NCI-H128 (cell line): ENCODE data around the gene CHST8.
"Not testable (repeated sequence)": the region's sequence is repeated elsewhere in the genome, so short reads cannot be mapped to it uniquely, and the experiment has no call there.

Experiments used
- DNase-seq: peaks from one replicate; lab custom pipeline; 2025; ENCODE audit not compliant: unreplicated experiment; lab: John Stamatoyannopoulos, UW

Gene CHST8

DNA sequence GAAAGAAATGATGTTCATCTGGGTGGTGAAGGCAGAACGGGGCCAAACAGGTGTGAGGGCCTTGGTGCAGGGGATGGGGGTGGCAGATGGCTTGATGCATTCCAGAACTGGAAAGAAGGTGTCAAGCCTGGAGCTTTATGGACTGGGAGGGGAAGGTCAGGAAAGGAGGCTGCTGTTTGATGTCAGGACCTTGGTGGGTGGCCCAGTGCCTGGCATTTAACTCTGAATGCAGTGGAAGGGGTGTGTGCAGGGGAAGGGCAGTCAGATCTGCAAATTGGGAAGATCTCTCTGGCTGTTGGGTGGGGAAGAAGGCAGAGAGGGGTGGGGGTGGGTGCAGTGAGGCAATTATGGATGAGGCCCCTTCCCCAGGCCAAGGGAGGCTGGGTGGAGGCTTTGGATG is 186.6 kb downstream of the CHST8 start:
- no peak for DNase-seq

DNA sequence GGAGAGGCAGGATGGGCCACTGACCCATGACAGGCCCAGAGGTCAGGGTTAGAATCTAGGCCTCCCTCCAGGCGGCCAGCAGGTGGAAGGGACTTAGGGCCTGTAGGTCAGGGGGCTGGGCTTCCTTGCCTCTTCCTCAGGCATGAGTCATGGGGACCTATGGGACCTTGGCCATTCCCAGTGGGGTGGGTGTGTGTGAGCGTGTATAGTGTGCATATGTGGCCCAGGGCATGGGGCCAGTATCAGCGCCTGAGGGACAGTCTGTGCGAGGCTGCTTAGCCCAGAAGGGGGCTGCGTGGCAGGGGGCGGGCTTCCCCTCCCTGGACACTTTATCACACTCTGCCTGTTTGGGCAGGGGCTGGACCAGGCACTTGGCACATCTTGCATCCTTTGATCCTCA is 188.2 kb downstream of the CHST8 start:
- DNase-seq, result no peak

DNA sequence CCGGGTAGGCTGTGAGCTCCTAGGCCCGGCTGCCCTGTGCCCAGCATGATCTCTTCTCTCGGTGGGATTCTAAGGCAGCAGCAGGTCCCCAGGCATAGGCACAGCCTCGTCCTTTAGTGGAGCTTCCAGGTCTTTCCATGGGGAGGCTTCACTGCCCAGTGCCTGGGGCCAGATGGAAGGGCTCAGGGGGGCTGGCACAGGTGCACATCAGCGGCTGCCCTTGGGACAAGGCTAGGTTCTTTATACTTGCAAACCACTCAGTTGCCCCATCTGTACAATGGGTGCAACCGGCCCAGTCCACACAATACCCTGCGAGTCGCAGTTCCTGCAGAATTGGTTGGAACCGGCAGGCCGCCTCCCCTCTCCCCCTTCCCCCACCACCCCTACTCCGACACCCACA is 189.1 kb downstream of the CHST8 start:
- no peak for DNase-seq

DNA sequence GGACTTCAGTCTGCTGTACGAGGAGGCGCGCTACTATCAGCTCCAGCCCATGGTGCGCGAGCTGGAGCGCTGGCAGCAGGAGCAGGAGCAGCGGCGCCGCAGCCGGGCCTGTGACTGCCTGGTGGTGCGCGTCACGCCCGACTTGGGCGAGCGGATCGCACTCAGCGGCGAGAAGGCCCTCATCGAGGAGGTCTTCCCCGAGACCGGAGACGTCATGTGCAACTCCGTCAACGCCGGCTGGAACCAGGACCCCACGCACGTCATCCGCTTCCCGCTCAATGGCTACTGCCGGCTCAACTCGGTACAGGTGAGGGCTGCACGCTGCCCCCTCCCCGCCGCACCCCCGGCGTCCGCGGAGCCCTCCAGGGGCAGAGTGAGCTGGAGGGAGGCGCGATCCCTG is 189.5 kb downstream of the CHST8 start:
- DNase-seq, result no peak

DNA sequence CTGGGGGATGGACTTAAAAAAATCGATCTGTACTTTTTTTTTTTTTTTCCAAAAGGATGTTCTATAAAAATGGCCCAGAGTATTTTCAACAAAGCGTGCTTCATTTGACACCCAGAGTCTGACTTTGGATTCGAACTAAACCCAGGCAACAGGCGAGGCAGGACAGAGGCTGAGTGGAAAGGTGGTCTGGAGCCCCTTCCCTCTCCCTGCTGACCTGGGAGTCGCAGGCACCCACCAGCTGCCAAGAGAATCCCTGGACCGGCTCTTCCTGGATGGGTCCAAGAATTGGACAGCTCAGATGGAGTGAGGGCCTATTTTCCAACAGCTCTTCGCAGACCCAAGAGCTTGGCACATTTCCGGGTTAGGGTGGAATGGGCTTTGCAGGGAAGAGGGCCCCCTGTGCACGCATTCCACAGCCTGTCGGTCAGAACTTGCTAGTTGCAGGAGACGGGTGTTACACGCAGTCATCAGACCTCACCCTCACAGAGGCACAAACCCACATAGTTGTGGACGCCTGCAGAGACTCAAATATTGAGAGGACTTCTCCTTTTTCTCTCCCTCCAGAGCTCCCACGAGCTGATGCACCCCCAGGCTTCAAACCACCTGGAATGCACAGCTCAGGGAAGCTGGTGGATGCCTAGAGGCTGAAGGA is 190.1 kb downstream of the CHST8 start:
- DNase-seq, result no peak

DNA sequence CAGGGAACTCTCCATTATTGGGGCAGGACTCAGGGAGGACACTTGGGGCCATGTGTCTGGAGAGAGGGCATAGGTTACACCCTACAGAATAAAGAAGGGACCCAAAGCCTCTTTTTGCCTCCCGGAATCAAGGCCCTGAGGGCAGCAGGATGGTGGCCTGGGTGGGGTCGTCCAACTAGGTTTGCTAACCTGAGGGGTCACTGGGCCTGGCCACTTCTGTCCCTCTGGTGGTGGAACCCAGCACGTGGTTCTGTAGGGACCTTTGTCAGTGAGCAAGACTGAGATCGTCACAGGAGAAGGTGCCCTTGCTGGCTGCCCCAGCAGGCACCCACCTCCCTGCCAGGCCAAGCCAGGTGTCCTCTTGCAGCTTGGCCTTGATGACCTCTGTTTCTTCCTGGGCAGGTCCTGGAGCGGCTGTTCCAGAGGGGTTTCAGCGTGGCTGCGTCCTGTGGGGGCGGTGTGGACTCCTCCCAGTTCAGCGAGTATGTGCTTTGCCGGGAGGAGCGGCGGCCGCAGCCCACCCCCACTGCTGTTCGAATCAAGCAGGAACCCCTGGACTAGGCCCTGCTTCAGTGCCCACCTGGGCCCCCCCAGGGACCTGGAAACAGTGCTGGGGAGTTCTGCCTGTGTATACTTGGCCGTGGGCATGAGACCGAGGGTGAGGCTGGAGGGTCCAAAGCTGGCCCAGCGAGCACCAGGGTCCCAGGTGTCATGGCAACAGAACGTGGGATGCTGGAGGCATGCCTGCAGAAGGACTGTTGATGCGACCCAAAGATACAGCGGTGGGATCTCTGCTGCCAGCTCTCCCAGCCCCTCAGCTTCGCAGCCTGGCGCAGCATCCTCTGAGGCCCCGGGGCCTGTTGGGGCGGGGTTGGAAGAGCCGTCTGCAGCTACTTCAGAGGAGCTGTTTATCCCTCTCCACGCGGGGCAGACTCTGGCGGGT is 190.9 kb downstream of the CHST8 start:
- DNase-seq, result no peak

DNA sequence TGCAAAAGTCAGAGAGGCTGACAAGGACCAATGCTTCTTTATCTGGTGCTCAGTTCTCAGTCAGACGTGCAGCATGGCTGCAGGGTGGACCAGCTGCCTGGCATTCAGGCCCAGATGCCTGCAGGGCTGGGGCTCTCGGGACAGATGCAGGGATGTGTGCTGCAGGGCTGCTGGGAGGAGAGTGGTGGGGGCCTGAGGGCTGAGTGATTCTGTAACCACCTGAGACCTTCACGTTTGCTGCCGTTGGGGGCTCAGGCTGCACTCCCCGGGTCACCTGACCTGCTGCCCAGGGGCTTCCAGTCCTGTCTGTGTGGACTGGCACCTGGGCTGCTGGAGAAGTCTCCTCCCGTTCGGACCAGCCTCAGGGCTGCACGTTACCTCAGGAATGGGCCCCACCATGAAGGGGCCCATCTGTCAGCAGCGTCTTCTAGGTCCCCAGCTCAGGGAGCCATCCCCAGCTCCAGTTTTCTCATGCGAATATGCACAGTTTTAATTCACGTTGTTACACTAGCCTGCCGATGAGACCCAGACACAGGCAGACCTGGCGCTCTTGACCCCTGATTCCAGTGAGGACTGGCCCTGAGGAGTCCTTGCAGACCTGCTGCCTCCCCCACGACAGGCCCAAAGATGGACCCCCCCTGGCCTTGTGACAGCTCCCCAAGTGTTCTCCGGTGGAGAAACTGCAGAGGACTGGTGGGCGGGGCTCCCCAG is 191.8 kb downstream of the CHST8 start:
- DNase-seq, result no peak

DNA sequence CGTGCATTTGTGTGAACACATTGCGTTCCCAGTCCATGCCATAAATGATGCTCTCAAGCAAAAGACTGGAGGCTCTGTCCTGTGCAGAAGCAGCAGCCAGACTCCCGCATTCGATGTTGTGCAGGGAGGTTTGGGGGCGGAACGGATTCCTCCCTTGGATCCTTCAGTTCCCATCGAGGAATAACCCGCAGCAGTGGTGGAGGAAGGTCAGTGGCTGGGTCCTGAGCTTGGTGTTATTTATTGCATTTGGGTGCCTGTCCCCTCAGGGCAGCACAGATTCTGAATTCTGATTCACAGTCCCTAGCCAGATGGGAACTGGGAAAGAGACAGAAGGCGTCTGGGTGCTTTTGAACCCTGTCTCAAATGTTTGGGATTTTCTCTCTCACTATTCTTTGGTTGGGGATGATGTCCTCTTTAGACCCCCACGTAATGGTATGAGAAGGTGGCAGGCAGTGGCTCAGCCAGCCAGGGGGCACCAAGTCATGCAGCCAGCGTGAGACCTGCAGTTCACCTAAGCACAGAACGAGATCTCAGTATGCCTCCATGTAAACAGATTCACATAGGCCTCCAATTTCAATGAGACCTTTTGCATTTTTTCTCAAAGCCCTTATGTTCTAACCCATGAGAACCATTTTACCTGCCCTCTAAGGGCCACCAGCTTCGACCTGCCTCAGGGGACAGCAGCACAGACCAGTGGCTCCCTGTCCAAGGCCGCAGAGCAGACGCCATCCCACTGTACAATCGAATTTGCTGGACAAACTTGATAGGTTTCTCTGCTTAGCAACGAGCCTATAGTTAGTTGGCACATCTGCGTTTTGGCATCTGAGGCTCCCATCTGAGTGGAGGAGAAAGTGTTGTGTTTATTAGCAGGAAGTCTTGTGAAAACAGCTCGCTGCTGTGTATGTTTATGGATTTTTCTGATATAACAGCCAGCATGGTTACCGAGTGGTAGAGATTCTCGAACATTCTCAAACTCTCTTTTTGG is 192.7 kb downstream of the CHST8 start:
- no peak for DNase-seq

DNA sequence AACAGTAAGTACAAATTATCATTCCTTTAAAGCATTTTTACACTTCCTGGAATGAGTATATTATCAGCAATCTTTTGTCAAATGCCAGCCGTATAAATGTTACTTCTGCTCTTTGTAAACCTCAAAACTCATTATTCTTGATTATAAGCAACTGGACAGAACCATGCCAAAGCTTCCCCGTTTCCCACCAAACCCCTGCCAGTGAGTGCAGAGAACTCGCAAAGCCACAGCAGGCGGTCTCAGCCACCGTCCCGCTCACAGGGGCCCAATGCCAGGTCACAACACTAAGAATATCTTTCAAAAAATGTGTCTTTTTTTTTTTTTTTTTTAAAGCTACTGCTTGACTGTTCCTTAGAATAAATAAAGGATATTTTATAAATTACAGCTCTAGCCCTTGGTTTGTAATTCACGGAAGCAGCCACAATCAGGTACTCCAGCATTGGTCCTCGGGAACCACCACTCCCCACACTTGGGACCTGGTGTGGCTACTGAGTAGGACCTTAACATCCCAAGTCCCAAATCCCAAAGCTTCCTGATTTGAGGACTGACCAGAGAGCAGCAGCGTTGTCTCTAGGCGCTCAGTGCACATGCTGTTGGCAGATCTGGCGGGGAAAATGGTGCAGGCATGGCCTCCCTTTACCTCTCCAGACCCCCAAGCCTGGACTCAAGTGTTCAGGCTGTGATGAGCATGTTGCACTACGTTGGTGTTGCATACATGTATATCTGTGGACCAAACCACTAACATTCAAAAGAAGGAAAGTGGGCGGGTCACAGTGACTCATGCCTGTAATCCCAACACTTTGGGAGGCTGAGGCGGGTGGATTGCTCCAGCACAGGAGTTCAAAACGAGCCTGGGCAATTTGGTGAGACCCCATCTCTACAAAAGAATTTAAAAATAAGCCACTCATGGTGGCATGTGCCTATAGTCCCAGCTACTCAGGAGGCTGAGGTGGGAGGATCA is 193.9 kb downstream of the CHST8 start:
- DNase-seq, result no peak

DNA sequence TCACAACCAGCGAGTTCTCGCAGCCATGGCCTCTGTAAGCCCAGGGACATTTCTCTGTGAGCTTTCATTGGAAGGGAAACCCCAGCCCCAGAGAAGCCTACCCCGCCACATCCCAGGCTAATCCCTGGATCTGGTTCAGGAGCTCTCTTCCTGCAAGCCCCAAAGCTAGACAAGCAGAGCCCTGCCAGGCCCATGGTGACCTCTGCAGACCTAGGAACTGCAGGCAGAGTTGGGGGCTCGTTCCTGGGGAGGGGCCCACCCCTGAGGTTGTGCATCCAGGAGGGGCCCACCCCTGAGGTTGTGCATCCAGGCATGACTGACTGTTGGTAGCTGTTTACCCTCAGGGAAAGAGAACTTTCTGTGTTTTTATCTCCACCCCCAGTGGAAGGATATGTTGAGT is 196.7 kb downstream of the CHST8 start:
- DNase-seq, result no peak

DNA sequence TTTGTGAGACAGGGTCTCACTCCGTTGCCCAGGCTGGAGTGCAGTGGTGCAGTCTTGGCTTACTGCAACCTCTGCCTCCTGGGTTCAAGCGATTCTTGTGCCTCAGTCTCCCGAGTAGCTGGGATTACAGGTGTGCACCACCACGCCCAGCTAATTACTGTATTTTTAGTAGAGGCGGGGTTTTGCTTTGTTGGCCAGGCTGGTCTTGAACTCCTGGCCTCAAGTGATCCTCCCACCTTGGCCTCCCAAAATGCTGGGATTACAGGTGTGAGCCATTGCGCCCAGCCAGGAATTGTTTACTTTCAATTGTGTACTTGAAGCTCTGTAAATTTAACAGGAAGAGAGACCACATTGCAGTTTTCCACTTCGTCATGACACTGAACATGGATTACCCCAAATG is 197.3 kb downstream of the CHST8 start:
- DNase-seq, result not testable (repeated sequence)

DNA sequence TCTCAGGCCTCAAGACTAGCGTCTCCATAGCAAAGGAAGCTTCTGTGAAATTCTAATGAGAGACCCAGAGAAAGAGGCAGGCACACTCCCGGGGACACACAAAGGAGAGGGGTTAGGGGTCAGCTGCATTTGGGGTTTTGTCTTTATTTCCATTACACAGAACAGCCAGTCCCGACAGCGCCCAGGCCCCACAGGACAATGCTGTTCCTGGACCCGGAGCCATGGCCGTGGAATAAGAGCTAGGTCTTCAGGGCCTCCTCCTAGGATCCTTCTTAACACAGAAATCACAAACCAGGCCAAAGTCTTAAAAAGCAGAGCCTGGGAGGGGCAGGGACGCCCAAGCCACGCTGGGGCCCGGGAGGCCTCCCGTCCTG is 197.7 kb downstream of the CHST8 start:
- DNase-seq, result no peak

DNA sequence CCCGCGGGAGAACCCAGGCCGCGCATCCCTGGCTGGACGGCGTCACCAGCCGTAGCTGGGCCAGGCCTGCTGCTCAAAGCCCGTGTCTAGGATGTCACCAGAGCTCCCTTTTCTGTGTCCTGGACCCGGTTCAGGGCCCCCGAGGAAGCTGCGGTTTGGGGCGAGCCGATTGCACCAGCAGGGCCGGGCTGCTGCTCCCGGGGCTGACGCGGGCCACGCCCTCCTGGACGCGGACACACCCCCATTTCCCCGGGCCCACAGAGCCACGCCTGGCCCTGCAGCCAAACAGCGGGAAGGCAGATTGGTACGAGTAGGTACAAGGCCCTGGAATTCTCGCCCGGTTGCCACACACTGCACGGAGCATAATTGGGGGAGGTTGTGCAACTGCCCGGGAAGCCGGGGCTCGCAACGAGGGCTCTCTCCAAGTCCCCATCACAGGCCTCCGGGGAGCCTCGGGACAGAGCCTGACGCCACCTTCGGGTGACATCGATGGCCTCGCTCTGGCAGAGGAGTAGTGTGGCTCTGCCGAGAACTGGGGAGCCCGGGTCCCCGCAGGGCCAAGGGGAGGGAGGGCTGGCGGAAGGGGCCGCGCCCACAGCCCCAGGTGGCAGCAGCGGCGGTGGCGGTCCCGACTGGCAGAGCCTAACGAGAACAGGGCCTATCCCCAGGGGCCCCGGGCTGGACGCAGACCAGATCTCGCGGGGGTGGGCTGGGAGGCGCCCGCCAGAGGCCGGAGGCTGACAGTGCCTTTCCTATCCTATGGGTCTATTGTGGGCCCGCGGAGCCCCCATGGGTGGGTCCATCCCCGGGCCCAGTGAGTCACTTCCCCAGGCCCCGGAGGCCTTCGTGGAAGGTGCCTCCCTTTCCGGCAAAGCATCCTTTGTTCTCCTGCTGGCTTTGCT is 198.4 kb downstream of the CHST8 start:
- no peak for DNase-seq

DNA sequence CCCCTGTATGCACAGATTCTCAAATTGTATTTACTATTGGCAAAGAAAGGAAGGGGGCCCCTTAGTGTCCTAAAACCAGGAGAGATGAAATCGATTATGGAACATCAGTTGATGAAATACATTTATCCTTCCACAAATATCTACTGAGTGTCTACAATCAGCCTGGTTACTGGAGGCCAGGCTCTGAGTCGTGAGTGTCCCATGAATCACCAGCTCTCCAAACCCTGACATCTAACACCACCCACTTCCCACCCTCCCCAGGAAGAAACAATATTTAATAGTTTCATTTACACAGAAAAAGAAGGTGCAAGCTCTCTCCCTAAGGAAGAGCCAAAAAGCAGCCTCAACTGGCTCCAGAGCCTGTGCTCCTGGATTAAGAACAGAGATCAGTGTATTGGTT is 200.1 kb downstream of the CHST8 start:
- DNase-seq, result no peak
